ENCODE measurements around the gene CD83. TPM values are rescaled to one million over a fixed set of nuclear protein-coding genes. Genes with fewer than 3 reads are reported as not detected.
A peak's percentile ranks its signal among the peaks of the same experiment; 100 is the strongest.

CD83 gene
- total RNA-seq, 1 donor from 2014 or later = 7.4 TPM

DNA sequence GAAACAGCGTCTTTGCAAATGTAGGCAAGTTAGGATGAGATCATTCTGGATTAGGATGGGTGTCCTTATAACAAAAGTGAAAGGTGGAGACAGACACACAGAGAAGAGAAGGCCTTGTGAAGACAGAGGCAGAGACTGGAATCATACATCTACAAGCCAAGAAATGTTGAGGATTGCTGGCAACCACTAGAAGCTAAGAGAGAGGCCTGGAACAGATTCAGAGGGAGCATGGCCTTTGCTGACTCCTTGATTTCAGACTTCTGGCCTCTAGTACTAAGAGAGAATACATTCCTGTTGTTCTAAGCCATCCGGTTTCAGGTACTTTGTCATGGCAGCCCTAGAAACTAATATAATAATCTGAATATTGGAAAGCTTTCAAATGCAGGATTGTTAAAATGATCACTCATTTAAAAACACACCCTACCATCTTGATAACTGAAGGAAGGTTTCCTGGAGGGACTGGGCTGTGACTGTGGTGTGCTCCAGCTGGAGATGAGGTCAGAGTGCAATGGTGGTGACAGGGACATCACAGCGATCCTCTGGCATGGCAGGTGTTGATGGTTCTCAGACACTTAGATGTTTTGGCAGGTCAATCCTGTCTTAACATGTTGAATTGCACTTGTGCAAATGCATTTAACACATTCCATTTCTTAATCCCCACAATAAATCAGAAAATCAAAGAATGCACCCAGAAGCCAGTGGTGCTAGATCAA is 25.1 kb downstream of the CD83 start:
- Histone ChIP-seq H3K27me3 (ENCODE audit: control insufficient read depth, insufficient read depth, low read length) (no peaks in the 10 kb centered on the region), H3K4me3 (ENCODE audit: low read depth, low read length) (no peak overlapping the region), H3K36me3 (ENCODE audit: control insufficient read depth, insufficient read depth, low read length) (no peaks in the 10 kb centered on the region)
- DNase-seq (ENCODE audit: low read depth) = no peak
- TF ChIP-seq, protein P1, sequence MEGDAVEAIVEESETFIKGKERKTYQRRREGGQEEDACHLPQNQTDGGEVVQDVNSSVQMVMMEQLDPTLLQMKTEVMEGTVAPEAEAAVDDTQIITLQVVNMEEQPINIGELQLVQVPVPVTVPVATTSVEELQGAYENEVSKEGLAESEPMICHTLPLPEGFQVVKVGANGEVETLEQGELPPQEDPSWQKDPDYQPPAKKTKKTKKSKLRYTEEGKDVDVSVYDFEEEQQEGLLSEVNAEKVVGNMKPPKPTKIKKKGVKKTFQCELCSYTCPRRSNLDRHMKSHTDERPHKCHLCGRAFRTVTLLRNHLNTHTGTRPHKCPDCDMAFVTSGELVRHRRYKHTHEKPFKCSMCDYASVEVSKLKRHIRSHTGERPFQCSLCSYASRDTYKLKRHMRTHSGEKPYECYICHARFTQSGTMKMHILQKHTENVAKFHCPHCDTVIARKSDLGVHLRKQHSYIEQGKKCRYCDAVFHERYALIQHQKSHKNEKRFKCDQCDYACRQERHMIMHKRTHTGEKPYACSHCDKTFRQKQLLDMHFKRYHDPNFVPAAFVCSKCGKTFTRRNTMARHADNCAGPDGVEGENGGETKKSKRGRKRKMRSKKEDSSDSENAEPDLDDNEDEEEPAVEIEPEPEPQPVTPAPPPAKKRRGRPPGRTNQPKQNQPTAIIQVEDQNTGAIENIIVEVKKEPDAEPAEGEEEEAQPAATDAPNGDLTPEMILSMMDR (IDR thresholded peaks at IDR 0.05; ENCODE audit: insufficient read depth, low read length, poor library complexity, severe bottlenecking) = no peak

DNA sequence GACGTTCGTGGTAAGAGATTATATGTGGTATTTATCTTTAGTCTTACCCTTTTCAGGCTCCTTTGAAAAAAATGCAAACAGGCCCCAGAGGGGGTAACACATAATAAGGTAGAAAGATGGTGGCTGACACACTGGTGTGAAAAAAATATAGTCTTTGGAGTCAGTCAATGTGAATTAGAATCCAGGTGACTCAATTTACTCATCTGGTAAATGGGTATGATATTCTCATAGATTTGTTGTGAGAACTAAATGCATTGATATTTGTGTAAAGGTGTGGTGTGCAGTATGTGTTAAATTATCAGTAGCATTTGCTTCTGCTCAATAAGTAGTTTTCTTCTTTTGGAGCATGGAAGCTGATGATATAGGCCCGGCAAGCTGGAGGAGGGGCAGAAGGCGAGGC is 25.7 kb downstream of the CD83 start:
- TF ChIP-seq, protein P1 (IDR thresholded peaks at IDR 0.05; ENCODE audit: insufficient read depth, low read length, poor library complexity, severe bottlenecking) = no peak
- Histone ChIP-seq H3K27me3 (ENCODE audit: control insufficient read depth, insufficient read depth, low read length) (no peaks in the 10 kb centered on the region), H3K4me3 (ENCODE audit: low read depth, low read length) (no peak overlapping the region), H3K36me3 (ENCODE audit: control insufficient read depth, insufficient read depth, low read length) (no peaks in the 10 kb centered on the region)
- DNase-seq (ENCODE audit: low read depth) = no peak

DNA sequence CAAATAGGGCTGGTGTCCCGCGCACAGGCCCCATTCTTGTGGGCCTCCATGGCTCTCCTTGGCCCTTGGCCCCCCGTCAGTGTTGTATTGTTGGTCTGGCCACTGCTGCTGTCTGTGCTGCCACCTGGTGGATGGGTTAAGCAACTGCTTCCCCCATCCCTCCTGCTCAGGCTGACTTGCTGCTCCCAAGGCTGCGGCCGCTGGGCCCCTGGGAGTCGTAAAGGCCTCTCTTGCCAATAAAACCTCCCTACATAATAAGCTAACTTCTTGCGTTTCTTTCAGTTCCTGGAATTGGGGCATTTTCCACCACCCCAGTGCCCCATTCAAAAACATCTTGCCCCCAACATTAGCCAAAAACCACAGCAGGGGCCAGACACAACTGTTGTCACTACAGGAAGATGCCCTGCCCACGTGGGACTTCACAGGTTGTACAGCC is 27.1 kb downstream of the CD83 start:
- no peak overlapping the region for H3K4me3 ChIP-seq (ENCODE audit: low read depth, low read length)
- TF ChIP-seq, protein P1 (IDR thresholded peaks at IDR 0.05; ENCODE audit: insufficient read depth, low read length, poor library complexity, severe bottlenecking) = peak; percentile 90
- no peaks in the 10 kb centered on the region for H3K36me3 ChIP-seq (ENCODE audit: control insufficient read depth, insufficient read depth, low read length)
- H3K27me3 ChIP-seq (ENCODE audit: control insufficient read depth, insufficient read depth, low read length) = no peaks in the 10 kb centered on the region
- DNase-seq (ENCODE audit: low read depth) = no peak

DNA sequence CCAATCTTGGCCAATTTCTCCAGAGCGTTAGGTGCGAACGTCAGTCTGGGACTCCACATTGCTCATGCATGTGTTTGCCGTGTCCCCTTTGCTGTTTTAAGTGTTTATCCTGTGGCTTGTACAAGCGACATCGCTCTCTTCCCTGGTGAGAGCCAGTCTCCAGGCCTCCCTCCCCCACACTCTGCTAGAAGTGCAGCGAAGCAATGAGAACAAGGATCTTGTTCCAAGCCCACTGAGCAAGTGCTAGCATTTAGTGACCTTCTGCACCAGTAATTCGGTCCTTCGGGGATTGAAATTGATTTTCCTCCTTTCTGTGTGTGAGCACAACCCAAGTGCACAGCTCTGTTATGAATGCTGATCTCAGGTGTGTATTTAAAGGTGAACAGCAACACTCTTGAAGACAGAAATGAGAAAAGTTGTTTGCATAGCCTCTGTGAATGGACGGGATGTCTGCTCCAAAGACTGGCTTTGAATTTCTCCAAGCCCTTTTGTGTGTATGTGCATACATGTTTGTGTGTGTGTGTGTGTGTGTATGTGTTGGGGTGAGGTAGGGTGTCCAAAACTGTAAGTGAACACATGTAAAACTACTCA is 29.0 kb downstream of the CD83 start:
- H3K4me3 ChIP-seq (ENCODE audit: low read depth, low read length) = no peak overlapping the region
- no peaks in the 10 kb centered on the region for H3K36me3 ChIP-seq (ENCODE audit: control insufficient read depth, insufficient read depth, low read length)
- TF ChIP-seq, protein P1 (IDR thresholded peaks at IDR 0.05; ENCODE audit: insufficient read depth, low read length, poor library complexity, severe bottlenecking) = no peak
- no peaks in the 10 kb centered on the region for H3K27me3 ChIP-seq (ENCODE audit: control insufficient read depth, insufficient read depth, low read length)
- no peak for DNase-seq (ENCODE audit: low read depth)

DNA sequence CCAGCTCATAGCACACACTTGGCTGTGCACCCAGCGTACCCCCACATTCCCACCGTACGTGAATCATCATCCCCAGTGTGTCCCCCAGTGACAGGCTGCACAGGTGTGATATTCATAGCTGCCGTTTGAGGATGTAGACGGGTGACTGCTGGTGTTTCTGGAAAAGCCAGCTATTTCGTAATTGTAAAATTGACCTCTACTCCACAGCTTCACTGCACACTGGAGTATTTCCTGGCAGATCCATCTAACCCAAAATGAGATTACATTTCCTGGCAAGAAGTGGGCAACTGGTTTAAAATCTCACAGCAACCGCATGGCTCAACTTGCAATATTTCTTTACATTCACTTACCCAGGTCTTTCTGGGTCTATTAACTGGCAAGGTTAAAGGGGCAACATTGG is 30.3 kb downstream of the CD83 start:
- TF ChIP-seq, protein P1 (IDR thresholded peaks at IDR 0.05; ENCODE audit: insufficient read depth, low read length, poor library complexity, severe bottlenecking) = no peak
- Histone ChIP-seq H3K27me3 (ENCODE audit: control insufficient read depth, insufficient read depth, low read length) (no peaks in the 10 kb centered on the region), H3K4me3 (ENCODE audit: low read depth, low read length) (no peak overlapping the region), H3K36me3 (ENCODE audit: control insufficient read depth, insufficient read depth, low read length) (no peaks in the 10 kb centered on the region)
- no peak for DNase-seq (ENCODE audit: low read depth)
